Nephron progenitor cell (in vitro differentiated cells): ENCODE measurements around the gene B4GALNT4.

Source experiments
- DNase-seq: peaks from one replicate; pipeline ENCODE4 v3.0.0; 2021
- H3K27ac Mint-ChIP-seq: 2 replicates; pipeline ENCODE4 v1.8.0; 2021; ENCODE audit warnings: mild to moderate bottlenecking, moderate library complexity, mixed read lengths
- H3K27me3 Mint-ChIP-seq: 2 replicates; pipeline ENCODE4 v1.8.0; 2021; ENCODE audit warnings: mild to moderate bottlenecking, low read depth, mixed read lengths; ENCODE audit not compliant: poor library complexity
- H3K36me3 Mint-ChIP-seq: 2 replicates; pipeline ENCODE4 v1.8.0; 2021; ENCODE audit warnings: low read depth, mixed read lengths
- H3K4me1 Mint-ChIP-seq: 2 replicates; pipeline ENCODE4 v1.8.0; 2021; ENCODE audit warnings: mixed read lengths
- H3K4me3 Mint-ChIP-seq: 2 replicates; pipeline ENCODE4 v1.8.0; 2021; ENCODE audit warnings: mild to moderate bottlenecking, moderate library complexity, mixed read lengths
- H3K9me3 Mint-ChIP-seq: 2 replicates; pipeline ENCODE4 v1.8.0; 2021; ENCODE audit warnings: mild to moderate bottlenecking, moderate library complexity, mixed read lengths
- CTCF ChIP-seq: fragments of 200-600 bp; sonication (generic); IDR thresholded peaks from 2 replicates; pipeline ENCODE4 v1.5.0; 2021; ENCODE audit warnings: antibody characterized with exemption

The B4GALNT4 gene

DNA sequence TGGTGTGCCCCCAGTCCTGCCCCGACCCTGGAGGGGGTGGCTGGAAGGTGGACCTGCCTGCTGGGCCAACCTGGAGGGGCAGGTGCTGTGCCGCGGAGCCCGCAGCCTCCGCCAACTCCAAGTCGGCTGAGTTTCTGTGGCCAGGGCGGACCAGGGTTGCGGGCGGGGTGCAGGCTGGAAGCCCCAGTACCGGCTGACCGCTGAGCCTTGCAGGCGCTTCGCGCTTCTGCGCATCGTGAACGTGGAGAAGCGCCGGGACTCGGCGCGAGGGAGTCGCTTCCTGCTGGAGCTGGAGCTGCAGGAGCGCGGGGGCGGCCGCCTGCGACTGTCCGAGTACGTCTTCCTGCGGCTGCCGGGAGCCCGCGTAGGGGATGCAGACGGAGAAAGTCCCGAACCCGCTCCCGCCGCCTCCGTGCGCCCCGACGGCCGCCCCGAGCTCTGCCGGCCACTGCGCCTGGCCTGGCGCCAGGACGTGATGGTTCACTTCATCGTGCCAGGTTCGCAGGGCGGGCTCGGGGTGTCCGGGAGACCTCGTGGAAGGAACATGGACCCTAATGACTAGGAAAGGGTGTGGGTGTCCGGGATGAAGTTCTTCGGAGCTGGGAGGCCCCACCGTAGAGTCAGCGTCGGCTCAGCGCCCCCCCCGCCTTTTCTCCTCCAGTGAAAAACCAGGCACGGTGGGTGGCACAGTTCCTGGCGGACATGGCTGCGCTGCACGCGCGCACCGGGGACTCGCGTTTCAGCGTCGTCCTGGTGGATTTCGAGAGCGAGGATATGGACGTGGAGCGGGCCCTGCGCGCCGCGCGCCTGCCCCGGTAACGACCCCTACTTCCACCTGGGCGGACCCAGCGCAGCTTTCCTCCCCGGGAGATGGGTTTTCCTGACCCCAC is 10.2 kb downstream of the B4GALNT4 start:
- no peak for DNase-seq
- Mint-ChIP-seq H3K4me1 (peaks cover 20% of the 10 kb centered on the region), H3K27me3 (peaks cover 3% of the 10 kb centered on the region), H3K9me3 (peaks cover 6% of the 10 kb centered on the region), H3K4me3 (no peak overlapping the region), H3K27ac (no peak overlapping the region), H3K36me3 (peaks cover 58% of the 10 kb centered on the region)
- TF ChIP-seq CTCF: no peak

GRCh38 chr11:380095-380480 is 10.8 kb downstream of the B4GALNT4 start:
- H3K27ac Mint-ChIP-seq: no peak overlapping the region
- peaks cover 6% of the 10 kb centered on the region for H3K9me3 Mint-ChIP-seq
- DNase-seq: no peak
- peaks cover 3% of the 10 kb centered on the region for H3K27me3 Mint-ChIP-seq
- no peak overlapping the region for H3K4me3 Mint-ChIP-seq
- H3K4me1 Mint-ChIP-seq: peaks cover 20% of the 10 kb centered on the region
- TF ChIP-seq CTCF: no peak
- peaks cover 58% of the 10 kb centered on the region for H3K36me3 Mint-ChIP-seq

GRCh38 chr11:380491-380890 is 11.2 kb downstream of the B4GALNT4 start:
- no peak for TF ChIP-seq CTCF
- DNase-seq: no peak
- Mint-ChIP-seq H3K27ac (no peak overlapping the region), H3K9me3 (peaks cover 6% of the 10 kb centered on the region), H3K4me3 (no peak overlapping the region), H3K36me3 (peaks cover 54% of the 10 kb centered on the region), H3K27me3 (peaks cover 3% of the 10 kb centered on the region), H3K4me1 (peaks cover 20% of the 10 kb centered on the region)

- peaks cover 3% of the 10 kb centered on the region for H3K27me3 Mint-ChIP-seq
- DNase-seq: no peak
- peaks cover 6% of the 10 kb centered on the region for H3K9me3 Mint-ChIP-seq
- H3K36me3 Mint-ChIP-seq: peaks cover 54% of the 10 kb centered on the region
- peaks cover 20% of the 10 kb centered on the region for H3K4me1 Mint-ChIP-seq
- H3K4me3 Mint-ChIP-seq: no peak overlapping the region
- no peak for TF ChIP-seq CTCF
- H3K27ac Mint-ChIP-seq: no peak overlapping the region
Observed at GRCh38 chr11:380996-381395, 11.7 kb downstream of the B4GALNT4 start.

DNA sequence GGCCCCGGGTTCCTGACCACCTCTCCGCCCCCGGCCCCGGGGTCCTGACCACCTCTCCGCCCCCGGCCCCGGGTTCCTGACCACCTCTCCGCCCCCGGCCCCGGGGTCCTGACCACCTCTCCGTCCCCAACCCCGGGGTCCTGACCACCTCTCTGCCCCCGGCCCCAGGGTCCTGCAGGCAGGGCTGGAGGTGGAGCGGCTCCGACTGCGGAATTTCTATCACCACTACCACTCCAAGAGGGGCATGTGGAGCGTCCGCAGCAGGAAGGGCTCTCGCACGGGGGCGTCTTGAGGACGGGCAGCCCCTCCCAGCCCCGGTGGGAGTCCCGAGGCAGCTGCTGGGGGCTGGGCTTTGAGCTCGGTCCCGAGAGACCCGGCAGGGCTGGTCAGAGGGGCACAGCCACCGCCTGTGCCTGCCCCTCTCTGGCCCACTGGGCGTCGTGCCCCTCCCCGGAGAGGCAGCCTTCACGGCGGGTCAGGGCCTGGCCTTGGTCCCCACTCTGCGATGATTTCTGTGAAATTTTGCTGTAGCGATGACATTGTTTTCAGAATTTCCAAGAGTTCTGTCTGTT is 12.3 kb downstream of the B4GALNT4 start:
- peaks cover 8% of the 10 kb centered on the region for H3K9me3 Mint-ChIP-seq
- H3K36me3 Mint-ChIP-seq: peaks cover 54% of the 10 kb centered on the region

More for the DNA sequence above, 12.3 kb downstream of the B4GALNT4 start:
- no peak overlapping the region for H3K27ac Mint-ChIP-seq
- peaks cover 20% of the 10 kb centered on the region for H3K4me1 Mint-ChIP-seq
- no peak overlapping the region for H3K4me3 Mint-ChIP-seq
- H3K27me3 Mint-ChIP-seq: peaks cover 3% of the 10 kb centered on the region
- DNase-seq: no peak
- no peak for TF ChIP-seq CTCF
